ENCODE data around the gene TACR1. TPM values are rescaled to one million over a fixed set of nuclear protein-coding genes. Genes with fewer than 3 reads are reported as not detected.
A peak's percentile ranks its signal among the peaks of the same experiment; 100 is the strongest.

Gene TACR1
- total and polyA plus RNA-seq, 2 of the 8 experiments (the other 6 are each of a cell fraction or from before 2014, with no cell fraction given), result 0.09 to 0.37 TPM

- TF ChIP-seq RNF2 (IDR thresholded peaks at IDR 0.05; ENCODE audit: borderline replicate concordance, low read depth, low read length, missing control alignments, poor library complexity, severe bottlenecking) (no peak), HDAC2 (IDR thresholded peaks at IDR 0.05; ENCODE audit: borderline replicate concordance in 1 of 2, low read depth in 2 of 2, low read length in 2 of 2) (peak in 1 of 2 experiments; percentile 62; a peak in 2 of 4 replicates), EZH2 (IDR thresholded peaks at IDR 0.05; ENCODE audit: low read depth, low read length, severe bottlenecking) (peak; percentile 3), CTCF (IDR thresholded peaks at IDR 0.05; ENCODE audit: control extremely low read depth in 1 of 3, insufficient read depth in 1 of 3, low read depth in 1 of 3, low read length in 3 of 3) (peak; percentile 31 to 38 (median 35)), KDM4A (IDR thresholded peaks at IDR 0.05; ENCODE audit: low read depth, low read length, severe bottlenecking) (peak; percentile 9), NRF1 (IDR thresholded peaks at IDR 0.05; ENCODE audit: low read depth, low read length) (no peak), TEAD4 (IDR thresholded peaks at IDR 0.05; ENCODE audit: low read depth, low read length) (0 out of 2 replicates have a peak, but pooled peaks have one; percentile 10), MAX (IDR thresholded peaks at IDR 0.05) (peak; percentile 67), RAD21 (IDR thresholded peaks at IDR 0.05 in 1 of 2, conservative IDR thresholded peaks at IDR 0.05 in 1 of 2; ENCODE audit: low read depth in 2 of 2, low read length in 2 of 2) (peak; percentile 22 to 42; a peak in 3 of 4 replicates), POLR2A (IDR thresholded peaks at IDR 0.05; ENCODE audit: control extremely low read depth in 1 of 2, low read depth in 2 of 2, low read length in 2 of 2) (no peak), ASH2L (IDR thresholded peaks at IDR 0.05; ENCODE audit: low read length) (peak; percentile 19), SIN3A (conservative IDR thresholded peaks at IDR 0.05 in 1 of 2, IDR thresholded peaks at IDR 0.05 in 1 of 2; ENCODE audit: low read depth in 1 of 2, low read length in 2 of 2) (peak; percentile 39 to 86; a peak in 1 of 4 replicates)
Observed at GRCh38 chr2:75199428-75200011, at the start of gene TACR1 (continued).

Measured in H1 (cell line).